ENCODE data around the gene PTPRU. TPM values are rescaled to one million over a fixed set of nuclear protein-coding genes. Genes with fewer than 3 reads are reported as not detected.
"Not testable (repeated sequence)": the region's sequence is repeated elsewhere in the genome, so short reads cannot be mapped to it uniquely, and the experiment has no call there.

Gene PTPRU
- total RNA-seq, 1 experiment from 2014 or later, result 35.5 TPM

GRCh38 chr1:29280409-29281131 is 44.2 kb downstream of the PTPRU start:
- in situ Hi-C loops (cut with HindIII; ENCODE audit: low sequenced_read_pairs), result no loop called here

GRCh38 chr1:29281571-29281970 is 45.2 kb downstream of the PTPRU start:
- no peak for DNase-seq (ENCODE audit: low spot score)
- in situ Hi-C loops (cut with HindIII; ENCODE audit: low sequenced_read_pairs), result no loop called here

More at GRCh38 chr1:29280409-29281131, 44.2 kb downstream of the PTPRU start:
- no peak for DNase-seq (ENCODE audit: low spot score)

GRCh38 chr1:29282135-29282923 is 46.0 kb downstream of the PTPRU start:
- in situ Hi-C loops (cut with HindIII; ENCODE audit: low sequenced_read_pairs), result no loop called here
- DNase-seq (ENCODE audit: low spot score), result no peak

DNA sequence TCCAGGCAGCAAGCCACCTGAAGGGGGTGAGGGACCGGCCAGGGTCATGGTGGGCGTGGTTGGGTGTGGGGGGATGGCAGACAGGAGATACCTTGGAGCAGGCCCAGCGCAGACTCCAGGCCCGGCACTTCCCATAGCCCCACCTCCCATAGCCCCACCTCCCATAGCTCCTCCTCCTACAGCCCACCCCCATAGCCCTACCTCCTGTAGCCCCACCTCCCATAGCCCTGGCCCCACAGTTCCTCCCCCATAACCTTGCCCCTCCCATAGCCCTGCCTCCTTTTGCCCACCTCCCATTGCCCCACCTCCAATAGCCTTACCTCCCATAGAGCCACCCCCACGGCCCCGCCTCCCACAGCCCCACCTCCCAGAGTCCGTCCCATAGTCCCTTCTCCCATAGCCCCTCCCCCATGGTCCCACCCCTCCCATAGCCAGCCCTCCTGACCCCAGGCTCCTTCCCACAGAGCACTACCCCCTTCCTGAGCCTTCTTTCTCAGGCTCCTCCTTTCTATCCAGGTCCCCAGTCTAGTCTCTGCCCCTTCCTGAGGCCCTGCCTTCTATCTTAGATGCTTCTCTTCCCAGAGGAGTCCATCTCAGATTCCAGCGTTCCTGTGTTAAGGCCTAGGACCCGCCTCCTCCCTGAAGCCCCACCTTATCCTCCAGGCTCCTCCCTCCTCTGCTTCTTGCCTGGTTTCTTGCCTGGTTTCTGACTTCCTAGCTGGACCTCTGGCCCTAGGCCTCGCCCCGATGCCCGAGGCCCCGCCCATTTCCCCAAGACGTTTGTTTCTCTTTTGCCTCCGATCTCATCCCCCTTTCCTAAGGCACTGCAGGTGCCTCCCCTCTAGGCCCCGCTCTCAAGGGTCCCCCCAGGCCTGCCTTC is 46.8 kb downstream of the PTPRU start:
- peak; percentile 65 for DNase-seq (ENCODE audit: low spot score)
- in situ Hi-C loops (cut with HindIII; ENCODE audit: low sequenced_read_pairs), result no loop called here

GRCh38 chr1:29283804-29284195 is 47.5 kb downstream of the PTPRU start:
- in situ Hi-C loops (cut with HindIII; ENCODE audit: low sequenced_read_pairs), result no loop called here

DNA sequence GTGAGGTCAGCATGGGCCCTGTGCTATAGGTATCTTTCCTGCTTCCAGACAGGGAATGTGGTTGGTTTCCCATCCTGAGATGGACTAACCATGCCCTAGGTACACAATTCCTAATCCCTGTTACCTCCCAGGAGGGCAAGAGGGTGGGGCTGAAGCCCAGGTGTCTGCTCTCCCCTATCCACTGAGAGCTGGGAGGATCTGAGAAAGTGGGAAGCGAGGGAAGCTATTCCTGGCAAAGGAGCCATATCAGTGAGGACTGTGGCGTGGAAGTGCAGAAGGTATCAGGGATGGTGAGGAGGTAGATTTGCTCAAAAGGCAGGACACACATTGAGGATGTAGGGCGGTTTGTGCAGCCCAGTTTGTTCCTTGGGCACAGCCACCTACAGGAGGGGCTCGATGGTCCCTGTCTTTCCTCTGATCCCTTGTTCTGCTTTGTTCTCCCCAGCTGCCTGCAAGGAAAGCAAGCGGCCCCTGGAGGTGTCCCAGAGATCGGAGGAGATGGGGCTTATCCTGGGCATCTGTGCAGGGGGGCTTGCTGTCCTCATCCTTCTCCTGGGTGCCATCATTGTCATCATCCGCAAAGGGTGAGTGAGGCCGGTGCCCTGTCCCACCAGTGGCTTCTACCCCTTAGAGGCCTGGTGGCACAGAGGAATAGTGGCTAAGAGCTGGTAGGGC is 48.1 kb downstream of the PTPRU start:
- in situ Hi-C loops (cut with HindIII; ENCODE audit: low sequenced_read_pairs), result no loop called here
- DNase-seq (ENCODE audit: low spot score), result no peak

More at GRCh38 chr1:29283804-29284195, 47.5 kb downstream of the PTPRU start:
- no peak for DNase-seq (ENCODE audit: low spot score)

GRCh38 chr1:29284961-29285560 is 48.7 kb downstream of the PTPRU start:
- DNase-seq (ENCODE audit: low spot score), result no peak
- in situ Hi-C loops (cut with HindIII; ENCODE audit: low sequenced_read_pairs), result no loop called here

DNA sequence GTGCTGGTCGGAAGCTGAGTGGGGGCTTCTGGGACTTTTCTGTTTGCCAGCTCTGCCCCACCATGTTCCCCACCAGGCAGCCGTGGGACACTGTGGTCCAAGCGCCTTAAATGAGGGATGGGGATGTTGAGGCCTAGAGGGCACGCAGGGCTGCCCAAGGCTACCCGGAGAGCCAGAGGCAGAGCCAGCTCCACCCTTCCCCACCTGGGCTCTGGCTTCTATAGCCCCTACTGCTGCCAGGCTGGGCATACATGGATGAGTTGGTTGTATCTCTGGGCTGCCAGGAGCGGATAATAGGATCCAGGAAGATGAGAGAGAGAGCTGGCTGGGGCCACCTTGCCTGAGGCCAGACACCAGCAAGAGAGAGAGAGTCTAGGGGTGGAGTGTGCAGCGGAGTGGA is 49.4 kb downstream of the PTPRU start:
- in situ Hi-C loops (cut with HindIII; ENCODE audit: low sequenced_read_pairs), result no loop called here
- DNase-seq (ENCODE audit: low spot score), result no peak

DNA sequence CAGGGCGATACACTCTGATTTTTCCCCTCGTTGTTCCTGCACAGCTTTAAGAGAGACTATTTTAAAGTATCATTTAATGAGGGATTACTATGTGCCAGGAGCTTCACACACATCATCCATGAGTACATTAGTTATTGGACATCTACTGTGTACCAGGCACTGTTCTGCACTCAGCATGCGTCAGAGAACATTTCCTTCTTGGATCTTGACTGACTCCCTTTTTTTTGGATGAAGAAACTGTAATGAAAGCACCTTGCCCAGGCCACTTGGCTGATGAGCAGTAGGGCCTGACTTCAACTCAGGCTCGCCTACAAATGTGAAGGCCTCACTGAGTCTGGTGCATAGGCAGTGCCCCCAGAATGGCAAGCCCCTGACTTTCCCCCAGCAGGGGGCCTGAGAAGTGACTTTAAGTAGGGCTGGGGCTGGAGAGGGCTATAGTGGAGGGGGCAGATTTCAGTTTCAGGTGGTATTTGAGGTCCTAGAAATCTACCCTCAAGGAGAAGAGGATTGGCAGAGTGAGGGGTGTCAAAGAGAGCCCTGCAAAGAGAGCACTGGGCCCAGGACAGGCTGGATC is 50.0 kb downstream of the PTPRU start:
- in situ Hi-C loops (cut with HindIII; ENCODE audit: low sequenced_read_pairs), result no loop called here
- no peak for DNase-seq (ENCODE audit: low spot score)

- no peak for DNase-seq (ENCODE audit: low spot score)
- in situ Hi-C loops (cut with HindIII; ENCODE audit: low sequenced_read_pairs), result no loop called here
Observed at GRCh38 chr1:29289493-29289892, 53.2 kb downstream of the PTPRU start.

DNA sequence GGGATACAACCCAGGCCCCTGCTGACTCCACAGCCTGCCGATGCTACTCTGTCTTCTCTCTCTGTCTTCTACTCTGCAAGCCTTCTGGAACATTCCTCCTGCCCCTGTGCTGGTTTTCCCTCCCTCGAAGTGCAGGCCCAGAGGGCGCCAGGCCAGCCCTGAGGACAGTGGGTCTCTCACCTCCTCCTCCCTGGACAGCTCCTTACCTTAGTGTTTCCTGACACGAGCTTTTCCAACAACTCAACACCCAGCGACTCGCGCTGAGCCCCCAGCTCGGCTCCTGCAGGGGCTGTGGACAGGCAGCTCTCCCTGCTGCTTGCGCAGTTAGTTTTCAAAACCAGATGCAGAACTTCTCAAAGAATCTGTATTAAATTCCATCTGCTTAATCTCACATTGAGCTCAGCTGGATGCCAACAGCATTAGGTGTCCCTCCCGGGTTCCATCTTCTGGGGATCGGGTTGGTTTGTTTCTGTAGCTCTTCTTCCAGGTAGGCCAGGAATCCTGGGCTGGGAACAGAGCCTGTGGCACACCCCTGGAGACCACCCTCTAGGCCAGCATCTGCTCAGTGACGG is 54.2 kb downstream of the PTPRU start:
- no peak for DNase-seq (ENCODE audit: low spot score)
- in situ Hi-C loops (cut with HindIII; ENCODE audit: low sequenced_read_pairs), result no loop called here

GRCh38 chr1:29291756-29292155 is 55.4 kb downstream of the PTPRU start:
- no peak for DNase-seq (ENCODE audit: low spot score)
- in situ Hi-C loops (cut with HindIII; ENCODE audit: low sequenced_read_pairs), result no loop called here

DNA sequence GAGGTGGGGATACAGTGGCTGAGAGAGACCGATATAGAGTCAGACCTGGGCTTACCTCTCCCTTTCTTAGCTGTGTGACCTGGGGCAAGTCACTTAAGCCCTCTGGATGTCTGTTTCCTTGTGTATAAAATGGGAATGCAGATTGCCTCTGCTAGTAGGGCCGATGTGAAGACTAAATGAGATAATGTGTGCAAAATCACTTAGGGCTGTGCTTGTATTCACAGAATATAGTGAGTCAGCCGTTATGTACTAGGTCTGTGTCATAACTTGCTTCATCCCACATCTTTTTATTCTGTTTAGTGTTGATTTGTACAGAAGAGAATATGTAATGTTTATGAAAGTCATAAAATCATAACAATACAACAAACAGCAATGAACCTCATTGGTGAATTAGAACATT is 56.0 kb downstream of the PTPRU start:
- no peak for DNase-seq (ENCODE audit: low spot score)
- in situ Hi-C loops (cut with HindIII; ENCODE audit: low sequenced_read_pairs), result no loop called here

GRCh38 chr1:29297450-29297849 is 61.1 kb downstream of the PTPRU start:
- no peak for DNase-seq (ENCODE audit: low spot score)
- in situ Hi-C loops (cut with HindIII; ENCODE audit: low sequenced_read_pairs), result no loop called here

DNA sequence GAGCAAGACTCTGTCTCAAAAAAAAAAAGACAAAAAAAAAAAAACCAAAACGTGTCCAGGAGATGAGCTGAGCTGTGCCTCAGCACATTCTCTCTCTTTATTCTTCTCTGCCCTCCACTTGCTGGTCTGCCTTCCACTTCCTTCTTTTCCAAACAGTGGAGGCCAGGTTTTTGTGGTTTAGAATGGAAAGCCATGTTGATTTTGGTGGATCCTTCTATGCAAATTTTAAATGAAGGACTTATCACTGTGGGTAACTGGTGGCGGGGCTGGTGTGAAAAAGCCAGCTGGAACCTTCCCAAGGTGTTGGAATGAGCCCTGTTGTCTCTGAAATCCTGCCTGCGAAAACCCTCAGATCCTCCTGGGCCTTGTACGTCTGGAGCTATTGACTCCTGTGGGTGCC is 61.9 kb downstream of the PTPRU start:
- in situ Hi-C loops (cut with HindIII; ENCODE audit: low sequenced_read_pairs), result no loop called here
- no peak for DNase-seq (ENCODE audit: low spot score)

DNA sequence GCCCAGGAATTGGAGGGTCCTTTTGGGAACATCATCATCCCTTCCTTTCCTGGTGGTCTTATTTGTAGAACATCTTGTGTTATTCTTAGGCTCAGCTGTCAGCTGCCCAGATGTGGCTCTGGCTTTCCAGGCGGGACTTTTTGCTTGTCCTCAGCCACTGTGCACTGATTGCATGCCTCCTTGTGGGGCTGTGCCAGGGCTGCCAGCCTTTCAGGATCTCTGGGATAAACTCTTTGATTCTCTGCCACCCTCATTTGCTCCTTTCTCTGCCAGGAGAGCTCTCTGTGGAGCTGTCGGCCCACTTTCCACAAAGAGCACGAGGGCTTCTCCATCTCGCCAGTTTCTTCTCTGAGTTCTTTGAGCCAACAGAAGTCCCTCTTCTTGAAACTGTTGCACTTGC is 63.1 kb downstream of the PTPRU start:
- in situ Hi-C loops (cut with HindIII; ENCODE audit: low sequenced_read_pairs), result no loop called here
- no peak for DNase-seq (ENCODE audit: low spot score)

DNA sequence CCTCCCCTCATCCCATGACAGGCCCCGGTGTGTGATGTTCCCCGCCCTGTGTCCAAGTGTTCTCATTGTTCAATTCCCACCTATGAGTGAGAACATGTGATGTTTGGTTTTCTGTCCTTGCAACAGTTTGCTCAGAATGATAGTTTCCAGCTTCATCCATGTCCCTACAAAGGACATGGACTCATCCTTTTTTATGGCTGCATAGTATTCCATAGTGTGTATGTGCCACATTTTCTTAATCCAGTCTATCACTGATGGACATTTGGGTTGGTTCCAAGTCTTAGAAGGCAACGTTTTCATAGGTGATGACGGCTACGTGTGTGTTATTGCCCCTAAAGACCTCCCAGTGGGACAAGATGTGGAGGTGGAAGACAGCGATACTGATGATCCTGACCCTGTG is 65.4 kb downstream of the PTPRU start:
- in situ Hi-C loops (cut with HindIII; ENCODE audit: low sequenced_read_pairs); DNase-seq (ENCODE audit: low spot score): not testable (repeated sequence)
